ENCODE measurements around the gene RXFP3. TPM values are rescaled to one million over a fixed set of nuclear protein-coding genes. Genes with fewer than 3 reads are reported as not detected.

Gene RXFP3
- total and polyA plus RNA-seq, 2 of the 8 experiments (the other 6 are each of a cell fraction or from before 2014, with no cell fraction given), result 0.15 TPM; not detected in 1

GRCh38 chr5:33958176-33958575 lies 22.0 kb downstream of the RXFP3 start (continued):
- TF ChIP-seq, protein P1, sequence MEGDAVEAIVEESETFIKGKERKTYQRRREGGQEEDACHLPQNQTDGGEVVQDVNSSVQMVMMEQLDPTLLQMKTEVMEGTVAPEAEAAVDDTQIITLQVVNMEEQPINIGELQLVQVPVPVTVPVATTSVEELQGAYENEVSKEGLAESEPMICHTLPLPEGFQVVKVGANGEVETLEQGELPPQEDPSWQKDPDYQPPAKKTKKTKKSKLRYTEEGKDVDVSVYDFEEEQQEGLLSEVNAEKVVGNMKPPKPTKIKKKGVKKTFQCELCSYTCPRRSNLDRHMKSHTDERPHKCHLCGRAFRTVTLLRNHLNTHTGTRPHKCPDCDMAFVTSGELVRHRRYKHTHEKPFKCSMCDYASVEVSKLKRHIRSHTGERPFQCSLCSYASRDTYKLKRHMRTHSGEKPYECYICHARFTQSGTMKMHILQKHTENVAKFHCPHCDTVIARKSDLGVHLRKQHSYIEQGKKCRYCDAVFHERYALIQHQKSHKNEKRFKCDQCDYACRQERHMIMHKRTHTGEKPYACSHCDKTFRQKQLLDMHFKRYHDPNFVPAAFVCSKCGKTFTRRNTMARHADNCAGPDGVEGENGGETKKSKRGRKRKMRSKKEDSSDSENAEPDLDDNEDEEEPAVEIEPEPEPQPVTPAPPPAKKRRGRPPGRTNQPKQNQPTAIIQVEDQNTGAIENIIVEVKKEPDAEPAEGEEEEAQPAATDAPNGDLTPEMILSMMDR (IDR thresholded peaks at IDR 0.05; ENCODE audit: control extremely low read depth in 1 of 3, insufficient read depth in 1 of 3, low read depth in 1 of 3, low read length in 3 of 3), result no peak
